ENCODE measurements around the gene UROS.

DNA sequence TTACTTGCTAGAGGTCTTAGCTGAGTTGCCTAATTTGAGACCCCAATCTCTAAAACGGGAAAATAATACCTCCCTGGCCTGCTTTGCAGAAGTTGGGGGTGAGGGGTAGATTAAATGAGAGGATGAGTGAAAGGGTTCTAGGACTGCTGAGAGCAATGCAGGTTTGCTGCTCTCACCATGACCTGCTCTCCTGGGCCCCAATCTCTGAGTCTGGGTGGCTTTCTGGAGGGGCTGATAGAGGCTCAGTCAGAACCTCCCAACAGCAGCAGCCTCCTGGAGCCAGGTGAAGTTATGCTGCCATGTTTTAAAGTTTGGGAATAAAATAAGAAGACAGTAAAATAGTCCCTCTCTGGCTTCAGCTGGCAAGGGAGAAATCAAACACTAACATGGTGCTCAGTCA, 7.3 kb downstream of the UROS start:
- TF ChIP-seq CTCF (IDR thresholded peaks at IDR 0.05) = no peak
- no peak for TF ChIP-seq POLR2A (IDR thresholded peaks at IDR 0.05)
